IMR-90 (cell line): ENCODE measurements around the gene ELMO1. TPM values are rescaled to one million over a fixed set of nuclear protein-coding genes. Genes with fewer than 3 reads are reported as not detected.
A peak's percentile ranks its signal among the peaks of the same experiment; 100 is the strongest.

Experiments used
- ATAC-seq: fragments of 200-7000 bp; cut with Tn5 transposase; 2 replicates; pipeline ENCODE4 v1.9.1; 2020; ENCODE audit warnings: low read depth, mild to moderate bottlenecking, moderate library complexity
- BruUV-seq: library from RNA; stranded (reverse); fragments of 400-500 nt; replicated peaks from 2 replicates; lab custom pipeline; 2021; lab: Mats Ljungman, UMichigan
- CTCF ChIA-PET: fragments of 300-600 bp; formaldehyde crosslinking; extraction: SDS; loops from one replicate; lab custom pipeline; 2021; ENCODE audit warnings: antibody characterized with exemption; lab: Yijun Ruan, JAX
- POLR2A ChIA-PET: fragments of 300-600 bp; sonication (Branson Sonifier 250); formaldehyde crosslinking; loops from one replicate; lab custom pipeline; 2022; ENCODE audit warnings: antibody characterized with exemption; ENCODE audit not compliant: unreplicated experiment; lab: Charles Lee
- DNase-seq: peaks from one replicate; pipeline ENCODE4 v3.0.0; 2013
- H2AFZ ChIP-seq: replicated peaks from 2 replicates; pipeline ENCODE3; 2013; ENCODE audit warnings: low read length, mild to moderate bottlenecking; ENCODE audit not compliant: poor library complexity
- H2AK5ac ChIP-seq: 2 replicates; pipeline ENCODE4 v1.6.1; 2013; ENCODE audit warnings: low read depth, low read length, inconsistent platforms
- H2AK9ac ChIP-seq: replicated peaks from 2 replicates; pipeline ENCODE3; 2013; ENCODE audit warnings: mild to moderate bottlenecking, low read depth, low read length, moderate library complexity; ENCODE audit not compliant: poor library complexity
- H2BK120ac ChIP-seq: 2 replicates; pipeline ENCODE4 v1.6.1; 2013; ENCODE audit warnings: low read depth, low read length, inconsistent platforms
- H2BK15ac ChIP-seq: 3 replicates; pipeline ENCODE4 v1.6.1; 2013; ENCODE audit warnings: low read depth, low read length, inconsistent platforms
- H2BK20ac ChIP-seq: 2 replicates; pipeline ENCODE4 v1.6.1; 2013; ENCODE audit warnings: low read depth, mild to moderate bottlenecking, inconsistent platforms, low read length, moderate library complexity
- H2BK5ac ChIP-seq: 2 replicates; pipeline ENCODE4 v1.6.1; 2013; ENCODE audit warnings: mild to moderate bottlenecking, low read depth, low read length, inconsistent platforms; ENCODE audit not compliant: poor library complexity, severe bottlenecking
- H3K14ac ChIP-seq: replicated peaks from 2 replicates; pipeline ENCODE4 v1.6.1; 2013; ENCODE audit warnings: low read depth, low read length, inconsistent platforms
- H3K18ac ChIP-seq: 2 replicates; pipeline ENCODE4 v1.6.1; 2013; ENCODE audit warnings: low read depth, low read length, control low read depth
- H3K23ac ChIP-seq: 2 replicates; pipeline ENCODE4 v1.6.1; 2013; ENCODE audit warnings: low read depth, low read length, inconsistent platforms
- H3K27ac ChIP-seq: 2 replicates; pipeline ENCODE4 v1.5.1; 2013; ENCODE audit warnings: mild to moderate bottlenecking, control low read depth, low read length; ENCODE audit not compliant: insufficient read depth
- H3K27me3 ChIP-seq: 2 replicates; pipeline ENCODE4 v1.6.1; 2013; ENCODE audit warnings: low read length; ENCODE audit not compliant: control insufficient read depth, insufficient read depth
- H3K36me3 ChIP-seq: 2 replicates; pipeline ENCODE4 v1.6.1; 2013; ENCODE audit warnings: low read length, mixed read lengths; ENCODE audit not compliant: control insufficient read depth, insufficient read depth
- H3K4ac ChIP-seq: 2 replicates; pipeline ENCODE4 v1.6.1; 2013; ENCODE audit warnings: low read depth, low read length, inconsistent platforms
- H3K4me1 ChIP-seq: 2 replicates; pipeline ENCODE4 v1.6.1; 2013; ENCODE audit warnings: low read length, mixed read lengths; ENCODE audit not compliant: control insufficient read depth, insufficient read depth
- H3K4me2 ChIP-seq: 2 replicates; pipeline ENCODE4 v1.6.1; 2013; ENCODE audit warnings: low read depth, mild to moderate bottlenecking, control low read depth, low read length, moderate library complexity
- H3K4me3 ChIP-seq: 2 replicates; pipeline ENCODE4 v1.5.1; 2013; ENCODE audit warnings: low read depth, mild to moderate bottlenecking, control low read depth, low read length, moderate library complexity; ENCODE audit not compliant: insufficient read depth
- H3K56ac ChIP-seq: 2 replicates; pipeline ENCODE4 v1.6.1; 2013; ENCODE audit warnings: low read length, inconsistent platforms; ENCODE audit not compliant: insufficient read depth; ENCODE audit errors: extremely low read depth
- H3K79me1 ChIP-seq, 2 experiments: 2 replicates each; pipeline ENCODE4 v1.6.1; 2013; ENCODE audit warnings: low read length in 2 of 2, inconsistent platforms in 1 of 2, low read depth in 1 of 2
- H3K9ac ChIP-seq: 2 replicates; pipeline ENCODE4 v1.6.1; 2013; ENCODE audit warnings: low read depth, low read length, control low read depth
- H3K9me1 ChIP-seq: 2 replicates; pipeline ENCODE4 v1.6.1; 2013; ENCODE audit warnings: low read length, inconsistent platforms; ENCODE audit not compliant: insufficient read depth
- H3K9me3 ChIP-seq: 2 replicates; pipeline ENCODE4 v1.6.1; 2013; ENCODE audit warnings: low read length; ENCODE audit not compliant: control insufficient read depth, insufficient read depth
- H4K20me1 ChIP-seq: 2 replicates; pipeline ENCODE4 v1.6.1; 2013; ENCODE audit warnings: low read length, inconsistent platforms; ENCODE audit not compliant: insufficient read depth
- H4K5ac ChIP-seq: 2 replicates; pipeline ENCODE4 v1.6.1; 2013; ENCODE audit warnings: mild to moderate bottlenecking, low read depth, low read length, control low read depth
- H4K8ac ChIP-seq, 2 experiments: 2 replicates each; pipeline ENCODE4 v1.6.1; 2013; ENCODE audit warnings: low read depth in 2 of 2, low read length in 2 of 2, control low read depth in 1 of 2, inconsistent platforms in 1 of 2
- H4K91ac ChIP-seq: 2 replicates; pipeline ENCODE4 v1.6.1; 2013; ENCODE audit warnings: low read depth, low read length, inconsistent platforms; ENCODE audit not compliant: insufficient read depth
- BHLHE40 ChIP-seq: fragments of 150-350 bp; IDR thresholded peaks from 2 replicates; pipeline ENCODE4 v1.6.1; 2016; ENCODE audit warnings: mild to moderate bottlenecking, low read depth, low read length
- CTCF ChIP-seq: conservative IDR thresholded peaks from 2 replicates; pipeline ENCODE4 v1.5.1; 2012; ENCODE audit warnings: mild to moderate bottlenecking, low read depth, low read length, improper control_type of control experiment
- RAD21 ChIP-seq: IDR thresholded peaks from 2 replicates; pipeline ENCODE4 v1.6.1; 2012; ENCODE audit warnings: low read length, improper control_type of control experiment
- SMC3 ChIP-seq: fragments of 150-350 bp; IDR thresholded peaks from 2 replicates; pipeline ENCODE4 v1.6.1; 2016; ENCODE audit warnings: low read depth, mild to moderate bottlenecking, antibody characterized with exemption, low read length, moderate library complexity
- WGBS, 2 experiments: methylation state at CpG; one replicate each; pipeline versions ENCODE4 v1.1.5 to v1.1.7; 2013; ENCODE audit warnings: missing lambda C conversion rate in 2 of 2; ENCODE audit not compliant: insufficient read length in 1 of 2; ENCODE audit errors: extremely low coverage in 2 of 2; 5-methylcytosine and 5-hydroxymethylcytosine counted together
- dilution Hi-C: fragments of 300-500 bp; cut with HindIII; formaldehyde crosslinking; loops from one replicate; pipeline ENCODE4 v1.14.3; 2018; ENCODE audit warnings: low sequenced_read_pairs; ENCODE audit not compliant: unreplicated experiment
- in situ Hi-C: fragments of 300-500 bp; cut with MboI; formaldehyde crosslinking; loops from 3 replicates; pipeline ENCODE4 v1.14.3; 2019; ENCODE audit warnings: low sequenced_read_pairs, inconsistent platforms, mixed read lengths
- intact Hi-C: fragments of 100-400 bp; cut with micrococcal nuclease; formaldehyde crosslinking; loops from 2 replicates; pipeline ENCODE4 v1.10.0; 2022
- polyA plus RNA-seq, 3 experiments: library from polyadenylated mRNA; depleted of rRNA; stranded (reverse); fragments of >200 nt; gene quantifications; 2 replicates each; pipeline ENCODE4 v1.2.3, GENCODE V29; 2012; ENCODE audit warnings: low replicate concordance in 1 of 3
- total RNA-seq: library from RNA; depleted of rRNA; stranded (reverse); fragments of >200 nt; gene quantifications from 2 replicates; pipeline ENCODE4 v1.2.3, GENCODE V29; 2012

The ELMO1 gene
- total and polyA plus RNA-seq, 2 of the 4 experiments (the other 2 are of a cell fraction) = 0.03 TPM; not detected in 1

- H3K36me3 ChIP-seq = no peaks in the 10 kb centered on the region
- H2BK5ac ChIP-seq = no peak overlapping the region
- H2BK120ac ChIP-seq = peak overlapping the region; percentile 6; the same call in 1 of the 2 replicates
- no peaks in the 10 kb centered on the region for H3K9me3 ChIP-seq
- no peaks in the 10 kb centered on the region for H3K9me1 ChIP-seq
- ATAC-seq = peak; percentile 94
- no peak overlapping the region for H4K8ac ChIP-seq
- no peaks in the 10 kb centered on the region for H3K79me1 ChIP-seq
- peak overlapping the region; percentile 17 for H2AK9ac ChIP-seq
- BruUV-seq = no TSS peak
- CTCF ChIA-PET = interaction anchor here (0.5 to 7.7 kb wide), 7 partner anchors 9 to 667 kb away, joined by 3 to 54 read pairs (median 4); no protein-coding TSS in a partner anchor
- no peak overlapping the region for H4K5ac ChIP-seq
- TF ChIP-seq BHLHE40 (no peak), CTCF (peak; percentile 88), RAD21 (peak; percentile 81), SMC3 (peak; percentile 90)
- no peak overlapping the region for H2BK20ac ChIP-seq
- dilution Hi-C loops (no loop called here), intact Hi-C loops (loop anchor here (1.0 to 2.0 kb wide), 3 partner anchors 154 to 214 kb away; no protein-coding TSS in a partner anchor), in situ Hi-C loops (loop anchor here (5.0 kb wide), 1 partner anchor 195 kb away; no protein-coding TSS in a partner anchor)
- DNase-seq = peak; percentile 42
- H3K14ac ChIP-seq = no peak overlapping the region
- no peak overlapping the region for H4K91ac ChIP-seq
- no peak overlapping the region for H3K18ac ChIP-seq
- no peak overlapping the region for H3K9ac ChIP-seq
- H3K56ac ChIP-seq = no peak overlapping the region
- peaks cover 13% of the 10 kb centered on the region for H3K27me3 ChIP-seq
- no peak overlapping the region for H3K27ac ChIP-seq
- no peak overlapping the region for H2BK15ac ChIP-seq
- H3K4me3 ChIP-seq = no peak overlapping the region
- no peak overlapping the region for H3K23ac ChIP-seq
- no peak overlapping the region for H3K4me2 ChIP-seq
- peak overlapping the region; percentile 61 for H2AFZ ChIP-seq
- WGBS, 2 experiments = 38% methylated on average over 5 of the region's 14 CpGs; no CpG with 5 or more reads in 1 of the 2 experiments
- no peak overlapping the region for H3K4ac ChIP-seq
- POLR2A ChIA-PET = interaction anchor here (0.6 kb wide), 1 partner anchor 370 kb away, joined by 3 read pairs; no protein-coding TSS in a partner anchor
- H4K20me1 ChIP-seq = no peaks in the 10 kb centered on the region
- H2AK5ac ChIP-seq = no peak overlapping the region
- no peaks in the 10 kb centered on the region for H3K4me1 ChIP-seq
Measured at GRCh38 chr7:36986948-36987724, 461.5 kb downstream of the ELMO1 start.
